HCT116 (cell line): ENCODE results near the gene FADS1. TPM values are rescaled to one million over a fixed set of nuclear protein-coding genes. Genes with fewer than 3 reads are reported as not detected.

Source experiments
- ATAC-seq: fragments of 200-7000 bp; cut with Tn5 transposase; 2 replicates; pipeline ENCODE4 v1.9.1; 2020; ENCODE audit warnings: mild to moderate bottlenecking, moderate library complexity
- BruUV-seq: library from RNA; stranded (reverse); fragments of 400-500 nt; replicated peaks from 2 replicates; lab custom pipeline; 2021; lab: Mats Ljungman, UMichigan
- CTCF ChIA-PET: fragments of 300-600 bp; sonication (Branson Sonifier 250); formaldehyde crosslinking; loops from one replicate; lab custom pipeline; 2021; ENCODE audit warnings: antibody characterized with exemption; lab: Charles Lee
- POLR2A ChIA-PET: fragments of 300-600, 350-600 bp; sonication (Branson Sonifier 250); formaldehyde crosslinking; loops from one replicate; lab custom pipeline; 2021; ENCODE audit warnings: antibody characterized with exemption; lab: Charles Lee
- RAD21 ChIA-PET, 2 experiments: fragments of 300-600 bp; sonication (Branson Sonifier 250); formaldehyde crosslinking; loops; one replicate each; lab custom pipeline; 2023; ENCODE audit warnings: low total read pairs in 2 of 2; ENCODE audit not compliant: uncharacterized antibody in 2 of 2, unreplicated experiment in 2 of 2, low non-redundant PET in 1 of 2; lab: Charles Lee
- DNase-seq: peaks from one replicate; pipeline ENCODE4 v3.0.0-alpha.2; 2010; ENCODE audit warnings: low read depth, low spot score
- H2AFZ ChIP-seq: fragments of 200-600 bp; shearing (Covaris generic), sonication (generic); 2 replicates; pipeline ENCODE4 v1.6.1; 2017; ENCODE audit warnings: low read depth, mixed run types, mixed read lengths, antibody characterized with exemption, low read length; ENCODE audit not compliant: poor library complexity, severe bottlenecking
- H3K27ac ChIP-seq: 2 replicates; pipeline ENCODE4 v1.5.1; 2012; ENCODE audit warnings: low read depth, low read length
- H3K27me3 ChIP-seq: fragments of 200-600 bp; sonication (generic); 2 replicates; pipeline ENCODE4 v1.6.1; 2016; ENCODE audit warnings: mixed run types, low read length, mixed read lengths; ENCODE audit not compliant: insufficient read depth
- H3K36me3 ChIP-seq, 2 experiments: fragments of 200-500 bp in 1 of 2; fragments of 200-600 bp in 1 of 2; sonication (Bioruptor generic) in 1 of 2; sonication (generic) in 1 of 2; 2 replicates each; pipeline versions ENCODE4 v1.5.1 to v1.6.1; 2014 to 2016; ENCODE audit warnings: low read length in 2 of 2, inconsistent platforms in 1 of 2, mixed read lengths in 1 of 2, mixed run types in 1 of 2; ENCODE audit not compliant: insufficient read depth in 2 of 2, control insufficient read depth in 1 of 2
- H3K4me1 ChIP-seq, 2 experiments: fragments of 200-600 bp in 1 of 2; sonication (generic) in 1 of 2; 2 replicates each; pipeline versions ENCODE4 v1.5.1 to v1.6.1; 2012 to 2017; ENCODE audit warnings: low read length in 2 of 2, inconsistent platforms in 1 of 2, mild to moderate bottlenecking in 1 of 2, mixed read lengths in 1 of 2, mixed run types in 1 of 2, moderate library complexity in 1 of 2; ENCODE audit not compliant: insufficient read depth in 2 of 2, control insufficient read depth in 1 of 2
- H3K4me2 ChIP-seq: fragments of 200-600 bp; sonication (generic); 2 replicates; pipeline ENCODE4 v1.6.1; 2017; ENCODE audit warnings: mixed run types, low read length, mixed read lengths
- H3K4me3 ChIP-seq, 2 experiments: fragments of 200-600 bp in 1 of 2; sonication (generic) in 1 of 2; replicated peaks in 1 of 2; 2 replicates each; pipeline ENCODE4 v1.5.1; 2011 to 2016; ENCODE audit warnings: low read length in 2 of 2, control low read depth in 1 of 2, low read depth in 1 of 2, mild to moderate bottlenecking in 1 of 2, mixed read lengths in 1 of 2, mixed run types in 1 of 2
- H3K79me2 ChIP-seq: fragments of 200-600 bp; sonication (generic); 2 replicates; pipeline ENCODE4 v1.6.1; 2017; ENCODE audit warnings: mild to moderate bottlenecking, mixed run types, low read length, moderate library complexity, mixed read lengths; ENCODE audit not compliant: insufficient read depth
- H3K9ac ChIP-seq: fragments of 200-600 bp; sonication (generic); 2 replicates; pipeline ENCODE4 v1.6.1; 2016; ENCODE audit warnings: low read length, mixed read lengths
- H3K9me2 ChIP-seq: fragments of 200-600 bp; sonication (generic), shearing (Covaris generic); 2 replicates; pipeline ENCODE4 v1.6.1; 2017; ENCODE audit warnings: mixed run types, mild to moderate bottlenecking, moderate library complexity; ENCODE audit not compliant: insufficient read depth
- H3K9me3 ChIP-seq, 2 experiments: fragments of 200-500 bp in 1 of 2; fragments of 200-600 bp in 1 of 2; sonication (Bioruptor generic) in 1 of 2; sonication (generic) in 1 of 2; 2 replicates each; pipeline ENCODE4 v1.6.1; 2014 to 2017; ENCODE audit warnings: low read length in 2 of 2, mixed read lengths in 2 of 2, inconsistent platforms in 1 of 2, low read depth in 1 of 2, mild to moderate bottlenecking in 1 of 2, mixed run types in 1 of 2, moderate library complexity in 1 of 2; ENCODE audit not compliant: control insufficient read depth in 1 of 2, insufficient read depth in 1 of 2
- H4K20me1 ChIP-seq: fragments of 200-600 bp; sonication (generic), shearing (Covaris generic); 2 replicates; pipeline ENCODE4 v1.6.1; 2017; ENCODE audit warnings: mixed run types, mild to moderate bottlenecking, moderate library complexity; ENCODE audit not compliant: insufficient read depth
- ATF3 ChIP-seq: IDR thresholded peaks from 2 replicates; pipeline ENCODE4 v1.6.1; 2012
- CBX3 ChIP-seq: IDR thresholded peaks from 2 replicates; pipeline ENCODE4 v1.6.1; 2012; ENCODE audit warnings: low read depth
- CEBPB ChIP-seq: IDR thresholded peaks from 2 replicates; pipeline ENCODE4 v1.6.1; 2012; ENCODE audit warnings: low read depth
- CTCF ChIP-seq, 3 experiments: fragments of 200-600 bp in 1 of 3; sonication (generic) in 1 of 3; IDR thresholded peaks in 2 of 3; conservative IDR thresholded peaks in 1 of 3; 2 replicates each; pipeline ENCODE4 v1.5.1; 2012 to 2017; ENCODE audit warnings: low read depth in 2 of 3, low read length in 2 of 3, antibody characterized with exemption in 1 of 3, borderline replicate concordance in 1 of 3, control low read depth in 1 of 3, mild to moderate bottlenecking in 1 of 3, mixed read lengths in 1 of 3, mixed run types in 1 of 3, moderate library complexity in 1 of 3; ENCODE audit not compliant: insufficient read depth in 1 of 3
- EGR1 ChIP-seq: IDR thresholded peaks from 2 replicates; pipeline ENCODE4 v1.6.1; 2012; ENCODE audit warnings: low read depth
- ELF1 ChIP-seq: IDR thresholded peaks from 2 replicates; pipeline ENCODE4 v1.6.1; 2012; ENCODE audit warnings: low read depth, borderline replicate concordance
- EZH2 ChIP-seq: fragments of 200-600 bp; sonication (generic); IDR thresholded peaks from 2 replicates; pipeline ENCODE4 v1.6.1; 2017; ENCODE audit warnings: antibody characterized with exemption, mixed run types
- EZH2phosphoT487 ChIP-seq: fragments of 200-600 bp; IDR thresholded peaks from 2 replicates; pipeline ENCODE4 v1.6.1; 2018; ENCODE audit warnings: antibody characterized with exemption, borderline replicate concordance
- JUND ChIP-seq: IDR thresholded peaks from 2 replicates; pipeline ENCODE4 v1.6.1; 2012
- POLR2A ChIP-seq: IDR thresholded peaks from 2 replicates; pipeline ENCODE4 v1.7.0; 2011; ENCODE audit warnings: borderline replicate concordance; ENCODE audit not compliant: insufficient read depth, insufficient read length; ENCODE audit errors: extremely low read depth
- REST ChIP-seq: IDR thresholded peaks from 2 replicates; pipeline ENCODE4 v1.6.1; 2012; ENCODE audit warnings: low read depth
- SIN3A ChIP-seq: IDR thresholded peaks from 2 replicates; pipeline ENCODE4 v1.6.1; 2012; ENCODE audit warnings: low read depth
- SP1 ChIP-seq: IDR thresholded peaks from 2 replicates; pipeline ENCODE4 v1.6.1; 2012; ENCODE audit warnings: low read depth
- SRF ChIP-seq: IDR thresholded peaks from 2 replicates; pipeline ENCODE4 v1.6.1; 2012; ENCODE audit warnings: low read depth
- TCF7L2 ChIP-seq: IDR thresholded peaks from 2 replicates; pipeline ENCODE4 v1.7.0; 2011; ENCODE audit warnings: borderline replicate concordance, inconsistent platforms; ENCODE audit not compliant: insufficient read depth, insufficient read length; ENCODE audit errors: extremely low read depth
- YY1 ChIP-seq: IDR thresholded peaks from 2 replicates; pipeline ENCODE4 v1.6.1; 2011; ENCODE audit warnings: low read length, low read depth, moderate library complexity, mild to moderate bottlenecking; ENCODE audit not compliant: insufficient replicate concordance; ENCODE audit errors: extremely low read depth
- ZFX ChIP-seq: fragments of 450-650 bp; IDR thresholded peaks from 2 replicates; pipeline ENCODE4 v1.6.1; 2017
- ZNF274 ChIP-seq: fragments of 200-500 bp; sonication (Bioruptor generic); IDR thresholded peaks from 2 replicates; pipeline ENCODE4 v1.6.1; 2014; ENCODE audit warnings: mild to moderate bottlenecking, low read depth, low read length, inconsistent platforms
- intact Hi-C: fragments of 100-400 bp; cut with micrococcal nuclease; formaldehyde crosslinking; loops from 2 replicates; pipeline ENCODE4 v1.10.0; 2022
- total RNA-seq: library from RNA; stranded (reverse); gene quantifications from one replicate; pipeline ENCODE4 v1.2.1, GENCODE V29; 2021; ENCODE audit not compliant: unreplicated experiment
- TF ChIP-seq, protein P1 (sequence below): IDR thresholded peaks from 2 replicates; pipeline ENCODE4 v1.6.1; 2011; ENCODE audit warnings: mild to moderate bottlenecking, low read length, moderate library complexity; ENCODE audit not compliant: insufficient replicate concordance; ENCODE audit errors: extremely low read depth
- TF ChIP-seq, protein P2 (sequence below): IDR thresholded peaks from 2 replicates; pipeline ENCODE4 v1.6.1; 2012

FADS1 gene
- total RNA-seq, 1 experiment from 2014 or later: 56.6 TPM

GRCh38 chr11:61782841-61783240 lies 34.0 kb downstream of the FADS1 start:
- no TSS peak for BruUV-seq
- CTCF ChIA-PET: interaction anchor here (0.5 kb wide), 1 partner anchor 16 kb away, joined by 3 read pairs; no protein-coding TSS in a partner anchor

More at GRCh38 chr11:61782841-61783240, 34.0 kb downstream of the FADS1 start:
- Histone ChIP-seq H3K36me3 (peaks cover 10 to 30% of the 10 kb centered on the region in 2 experiments; a peak in 3 of 4 replicates), H3K4me3 (no peak overlapping the region), H3K27ac (no peak overlapping the region), H3K9me2 (no peaks in the 10 kb centered on the region), H3K27me3 (no peaks in the 10 kb centered on the region), H3K79me2 (no peaks in the 10 kb centered on the region), H3K9ac (no peak overlapping the region), H3K9me3 (no peaks in the 10 kb centered on the region), H3K4me1 (no peaks in the 10 kb centered on the region), H2AFZ (no peak overlapping the region), H3K4me2 (no peak overlapping the region), H4K20me1 (no peaks in the 10 kb centered on the region)
- DNase-seq (no peak), ATAC-seq (no peak)
- POLR2A ChIA-PET: interaction anchor here (1.1 kb wide), 1 partner anchor 9 kb away, joined by 3 read pairs; no protein-coding TSS in a partner anchor
- no peak for TF ChIP-seq POLR2A
- TF ChIP-seq ELF1: no peak
- TF ChIP-seq JUND: no peak
- no peak for TF ChIP-seq SP1
- TF ChIP-seq, protein P1, sequence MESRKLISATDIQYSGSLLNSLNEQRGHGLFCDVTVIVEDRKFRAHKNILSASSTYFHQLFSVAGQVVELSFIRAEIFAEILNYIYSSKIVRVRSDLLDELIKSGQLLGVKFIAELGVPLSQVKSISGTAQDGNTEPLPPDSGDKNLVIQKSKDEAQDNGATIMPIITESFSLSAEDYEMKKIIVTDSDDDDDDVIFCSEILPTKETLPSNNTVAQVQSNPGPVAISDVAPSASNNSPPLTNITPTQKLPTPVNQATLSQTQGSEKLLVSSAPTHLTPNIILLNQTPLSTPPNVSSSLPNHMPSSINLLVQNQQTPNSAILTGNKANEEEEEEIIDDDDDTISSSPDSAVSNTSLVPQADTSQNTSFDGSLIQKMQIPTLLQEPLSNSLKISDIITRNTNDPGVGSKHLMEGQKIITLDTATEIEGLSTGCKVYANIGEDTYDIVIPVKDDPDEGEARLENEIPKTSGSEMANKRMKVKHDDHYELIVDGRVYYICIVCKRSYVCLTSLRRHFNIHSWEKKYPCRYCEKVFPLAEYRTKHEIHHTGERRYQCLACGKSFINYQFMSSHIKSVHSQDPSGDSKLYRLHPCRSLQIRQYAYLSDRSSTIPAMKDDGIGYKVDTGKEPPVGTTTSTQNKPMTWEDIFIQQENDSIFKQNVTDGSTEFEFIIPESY: no peak
- TF ChIP-seq, protein P2, sequence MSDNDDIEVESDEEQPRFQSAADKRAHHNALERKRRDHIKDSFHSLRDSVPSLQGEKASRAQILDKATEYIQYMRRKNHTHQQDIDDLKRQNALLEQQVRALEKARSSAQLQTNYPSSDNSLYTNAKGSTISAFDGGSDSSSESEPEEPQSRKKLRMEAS: no peak
- TF ChIP-seq EGR1: no peak
- TF ChIP-seq EZH2: no peak
- no peak for TF ChIP-seq SRF
- no peak for TF ChIP-seq CTCF (IDR thresholded peaks at IDR 0.05 in 2 of 3, conservative IDR thresholded peaks at IDR 0.05 in 1 of 3; ENCODE audit: borderline replicate concordance in 1 of 3, insufficient read depth in 1 of 3, low read depth in 2 of 3, low read length in 2 of 3)
- no peak for TF ChIP-seq EZH2phosphoT487
- TF ChIP-seq ZFX: no peak
- no peak for TF ChIP-seq CBX3
- no peak for TF ChIP-seq ZNF274
- no peak for TF ChIP-seq SIN3A
- TF ChIP-seq YY1: no peak
- TF ChIP-seq REST: no peak
- no peak for TF ChIP-seq ATF3
- TF ChIP-seq TCF7L2: no peak
- no peak for TF ChIP-seq CEBPB
- RAD21 ChIA-PET: no interaction called here
- intact Hi-C loops: no loop called here
